HG02798 (cell line): ENCODE measurements around the gene GSTO2.

Experiments
- ATAC-seq: cut with Tn5 transposase; IDR thresholded peaks from one replicate; pipeline ENCODE4 v1.9.1; 2021; ENCODE audit warnings: mild to moderate bottlenecking; ENCODE audit not compliant: unreplicated experiment, poor library complexity

GSTO2 gene

GRCh38 chr10:104323760-104324201, 54.8 kb downstream of the GSTO2 start:
- ATAC-seq: no peak

GRCh38 chr10:104324221-104324686, 55.3 kb downstream of the GSTO2 start:
- ATAC-seq: no peak

GRCh38 chr10:104324931-104325330, 55.9 kb downstream of the GSTO2 start:
- ATAC-seq: no peak

GRCh38 chr10:104325436-104326435, 56.8 kb downstream of the GSTO2 start:
- no peak for ATAC-seq

GRCh38 chr10:104326991-104327610, 58.1 kb downstream of the GSTO2 start:
- ATAC-seq: no peak

- ATAC-seq: no peak
These were observed 59.0 kb downstream of the GSTO2 start for GRCh38 chr10:104327745-104328645.

- ATAC-seq: no peak
These were observed 59.6 kb downstream of the GSTO2 start for GRCh38 chr10:104328646-104328895.

- ATAC-seq: peak; percentile 61
These were observed 60.1 kb downstream of the GSTO2 start for GRCh38 chr10:104328896-104329710.

- no peak for ATAC-seq
These were observed 60.8 kb downstream of the GSTO2 start for GRCh38 chr10:104329735-104330134.

- ATAC-seq: no peak
These were observed 61.5 kb downstream of the GSTO2 start for GRCh38 chr10:104330168-104331110.

GRCh38 chr10:104331208-104331838, 62.3 kb downstream of the GSTO2 start:
- ATAC-seq: no peak

GRCh38 chr10:104332243-104333031, 63.5 kb downstream of the GSTO2 start:
- ATAC-seq: no peak

GRCh38 chr10:104333032-104333727, 64.2 kb downstream of the GSTO2 start:
- ATAC-seq: no peak

- no peak for ATAC-seq
These were observed 64.9 kb downstream of the GSTO2 start for GRCh38 chr10:104333728-104334373.

GRCh38 chr10:104334561-104334960, 65.6 kb downstream of the GSTO2 start:
- ATAC-seq: no peak

GRCh38 chr10:104334965-104335650, 66.1 kb downstream of the GSTO2 start:
- ATAC-seq: no peak
